Fibroblast of upper back skin (primary cell): ENCODE data around the gene CIZ1.
A peak's percentile ranks its signal among the peaks of the same experiment; 100 is the strongest.
"Not testable (repeated sequence)": the region's sequence is repeated elsewhere in the genome, so short reads cannot be mapped to it uniquely, and the experiment has no call there.

ENCODE experiments used
- DNase-seq: peaks from one replicate; pipeline ENCODE4 v3.0.0-alpha.2; 2013

Gene CIZ1

GRCh38 chr9:128191406-128192046, at the start of gene CIZ1:
Gene CIZ1 (minus strand): TSS chr9:128191572. CDS start chr9:128190857, 715 bp downstream.
- peak; percentile 74 for DNase-seq

- no peak for DNase-seq
These were observed 42.5 kb upstream of the CIZ1 start for GRCh38 chr9:128233817-128234406.

GRCh38 chr9:128232528-128233428, 41.4 kb upstream of the CIZ1 start:
- no peak for DNase-seq

- DNase-seq, result no peak
These were observed 40.5 kb upstream of the CIZ1 start for GRCh38 chr9:128231638-128232527.

GRCh38 chr9:128230897-128231296, 39.5 kb upstream of the CIZ1 start:
- not testable (repeated sequence) for DNase-seq

- no peak for DNase-seq
These were observed 35.0 kb upstream of the CIZ1 start for GRCh38 chr9:128226412-128226801.

- DNase-seq, result no peak
These were observed 34.5 kb upstream of the CIZ1 start for GRCh38 chr9:128225770-128226411.

GRCh38 chr9:128224877-128225276, 33.5 kb upstream of the CIZ1 start:
- no peak for DNase-seq

- DNase-seq, result no peak
These were observed 31.7 kb upstream of the CIZ1 start for GRCh38 chr9:128222880-128223670.

GRCh38 chr9:128222026-128222425, 30.7 kb upstream of the CIZ1 start:
- DNase-seq, result no peak

GRCh38 chr9:128219831-128220230, 28.5 kb upstream of the CIZ1 start:
- no peak for DNase-seq

GRCh38 chr9:128218518-128219389, 27.4 kb upstream of the CIZ1 start:
- DNase-seq, result peak; percentile 43

GRCh38 chr9:128218172-128218517, 26.8 kb upstream of the CIZ1 start:
- no peak for DNase-seq

- no peak for DNase-seq
These were observed 25.6 kb upstream of the CIZ1 start for GRCh38 chr9:128216781-128217553.

- peak; percentile 86 for DNase-seq
These were observed 24.4 kb upstream of the CIZ1 start for GRCh38 chr9:128215491-128216409.

- DNase-seq, result no peak
These were observed 23.5 kb upstream of the CIZ1 start for GRCh38 chr9:128214571-128215490.

GRCh38 chr9:128213746-128214497, 22.6 kb upstream of the CIZ1 start:
- no peak for DNase-seq
